ENCODE results near the gene ANKZF1. TPM values are rescaled to one million over a fixed set of nuclear protein-coding genes. Genes with fewer than 3 reads are reported as not detected.

Gene ANKZF1
- total and polyA plus RNA-seq, 10 of the 15 experiments (the other 5 are each of a cell fraction or from before 2014, with no cell fraction given), result 3.1 to 104 (median 35.0) TPM

DNA sequence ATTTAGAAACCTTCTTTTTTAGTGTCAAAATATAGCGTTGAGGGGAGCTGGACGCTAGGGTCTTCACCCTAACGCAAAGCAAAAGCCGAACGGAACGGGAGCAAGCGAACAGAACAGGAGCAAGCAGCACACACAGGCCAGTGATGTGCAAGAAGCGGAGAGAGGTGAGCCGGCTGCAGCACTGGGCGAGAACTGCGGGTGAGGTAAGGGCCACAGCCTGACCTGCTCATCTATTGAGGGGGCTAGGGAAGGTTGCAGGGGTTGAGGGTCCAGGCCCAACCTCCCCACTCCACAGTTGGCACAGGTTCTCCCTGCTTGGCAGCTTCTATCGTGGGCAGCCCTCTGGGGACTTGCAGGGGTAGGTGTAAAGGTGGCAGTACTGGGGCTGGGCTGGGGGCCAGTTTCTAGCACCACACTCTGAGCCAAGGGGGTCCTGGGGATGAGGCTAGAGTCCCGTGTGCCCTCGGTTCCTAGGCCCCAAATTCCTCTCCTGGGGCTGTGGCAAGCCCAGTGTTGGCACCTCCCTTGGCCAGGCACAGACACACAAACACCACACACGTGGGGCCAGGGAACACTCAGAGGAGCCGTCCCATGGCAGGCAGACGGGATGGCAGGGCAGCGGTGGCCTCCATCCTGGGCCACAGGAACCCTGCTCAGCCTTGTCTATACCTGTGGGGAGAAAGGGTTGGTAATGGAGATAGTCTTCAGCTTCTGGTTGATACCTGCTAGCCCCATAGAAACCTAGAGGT is 9.6 kb upstream of the ANKZF1 start (continued):
- TF ChIP-seq POU2F2 (IDR thresholded peaks at IDR 0.05; ENCODE audit: borderline replicate concordance, low read depth, low read length) (no peak), STAT1 (conservative IDR thresholded peaks at IDR 0.05) (no peak), PAX8 (IDR thresholded peaks at IDR 0.05) (no peak), EED (IDR thresholded peaks at IDR 0.05; ENCODE audit: low read depth) (no peak), YY1 (IDR thresholded peaks at IDR 0.05; ENCODE audit: low read depth, low read length) (no peak), YBX1 (IDR thresholded peaks at IDR 0.05) (no peak), RAD21 (IDR thresholded peaks at IDR 0.05; ENCODE audit: insufficient read depth, low read depth, low read length) (no peak), MXI1 (IDR thresholded peaks at IDR 0.05; ENCODE audit: low read depth, low read length) (no peak)
- TF ChIP-seq, protein P1, sequence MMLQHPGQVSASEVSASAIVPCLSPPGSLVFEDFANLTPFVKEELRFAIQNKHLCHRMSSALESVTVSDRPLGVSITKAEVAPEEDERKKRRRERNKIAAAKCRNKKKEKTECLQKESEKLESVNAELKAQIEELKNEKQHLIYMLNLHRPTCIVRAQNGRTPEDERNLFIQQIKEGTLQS (IDR thresholded peaks at IDR 0.05; ENCODE audit: borderline replicate concordance, extremely low read depth, low read depth, low read length), result no peak
- TF ChIP-seq, protein P2, sequence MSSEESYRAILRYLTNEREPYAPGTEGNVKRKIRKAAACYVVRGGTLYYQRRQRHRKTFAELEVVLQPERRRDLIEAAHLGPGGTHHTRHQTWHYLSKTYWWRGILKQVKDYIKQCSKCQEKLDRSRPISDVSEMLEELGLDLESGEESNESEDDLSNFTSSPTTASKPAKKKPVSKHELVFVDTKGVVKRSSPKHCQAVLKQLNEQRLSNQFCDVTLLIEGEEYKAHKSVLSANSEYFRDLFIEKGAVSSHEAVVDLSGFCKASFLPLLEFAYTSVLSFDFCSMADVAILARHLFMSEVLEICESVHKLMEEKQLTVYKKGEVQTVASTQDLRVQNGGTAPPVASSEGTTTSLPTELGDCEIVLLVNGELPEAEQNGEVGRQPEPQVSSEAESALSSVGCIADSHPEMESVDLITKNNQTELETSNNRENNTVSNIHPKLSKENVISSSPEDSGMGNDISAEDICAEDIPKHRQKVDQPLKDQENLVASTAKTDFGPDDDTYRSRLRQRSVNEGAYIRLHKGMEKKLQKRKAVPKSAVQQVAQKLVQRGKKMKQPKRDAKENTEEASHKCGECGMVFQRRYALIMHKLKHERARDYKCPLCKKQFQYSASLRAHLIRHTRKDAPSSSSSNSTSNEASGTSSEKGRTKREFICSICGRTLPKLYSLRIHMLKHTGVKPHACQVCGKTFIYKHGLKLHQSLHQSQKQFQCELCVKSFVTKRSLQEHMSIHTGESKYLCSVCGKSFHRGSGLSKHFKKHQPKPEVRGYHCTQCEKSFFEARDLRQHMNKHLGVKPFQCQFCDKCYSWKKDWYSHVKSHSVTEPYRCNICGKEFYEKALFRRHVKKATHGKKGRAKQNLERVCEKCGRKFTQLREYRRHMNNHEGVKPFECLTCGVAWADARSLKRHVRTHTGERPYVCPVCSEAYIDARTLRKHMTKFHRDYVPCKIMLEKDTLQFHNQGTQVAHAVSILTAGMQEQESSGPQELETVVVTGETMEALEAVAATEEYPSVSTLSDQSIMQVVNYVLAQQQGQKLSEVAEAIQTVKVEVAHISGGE (CRISPR knock-in tag; IDR thresholded peaks at IDR 0.05), result no peak
